GM21381 (cell line): ENCODE results near the gene ORMDL2.
"Not testable (repeated sequence)": the region's sequence is repeated elsewhere in the genome, so short reads cannot be mapped to it uniquely, and the experiment has no call there.

Experiments used
- ATAC-seq: cut with Tn5 transposase; IDR thresholded peaks from one replicate; pipeline ENCODE4 v1.9.1; 2021; ENCODE audit warnings: mild to moderate bottlenecking, moderate library complexity; ENCODE audit not compliant: unreplicated experiment

Gene ORMDL2

GRCh38 chr12:55827806-55828205 lies 10.0 kb downstream of the ORMDL2 start:
- no peak for ATAC-seq

- ATAC-seq, result no peak
These were observed 10.5 kb downstream of the ORMDL2 start for GRCh38 chr12:55828357-55828756.

DNA sequence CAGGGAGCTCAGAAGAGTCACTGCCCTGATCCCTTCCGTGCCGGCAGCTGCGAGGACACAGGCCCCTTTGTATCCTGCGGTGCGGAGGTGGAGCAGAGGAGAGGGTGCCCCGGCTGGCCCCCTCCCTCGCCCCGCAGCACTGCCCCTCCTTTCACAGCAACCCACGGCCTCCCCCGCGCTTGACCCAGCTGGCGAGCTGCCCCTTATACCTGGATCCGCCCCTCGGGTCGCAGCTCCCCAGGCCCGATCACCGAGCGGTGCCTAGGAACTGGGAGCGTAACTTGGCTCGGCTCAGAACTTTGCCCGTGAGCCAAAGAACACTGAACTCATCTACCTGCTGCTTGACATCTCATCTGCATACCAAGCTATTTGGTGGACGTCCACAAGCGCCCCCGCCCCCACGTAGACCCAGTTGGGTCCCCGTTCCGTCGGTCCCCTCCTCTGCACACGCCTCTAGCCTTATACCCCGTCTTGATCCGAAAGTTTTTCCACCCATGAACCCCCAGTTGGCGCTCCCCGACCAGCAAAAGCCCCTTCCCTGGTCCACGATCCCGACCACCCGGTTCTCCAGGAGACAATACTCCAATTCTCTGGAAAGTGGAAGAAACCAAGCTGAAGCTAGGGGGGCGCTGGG lies 12.2 kb downstream of the ORMDL2 start:
- ATAC-seq, result peak; percentile 18

GRCh38 chr12:55830601-55831446 lies 13.0 kb downstream of the ORMDL2 start:
- ATAC-seq, result no peak

- ATAC-seq, result no peak
These were observed 13.6 kb downstream of the ORMDL2 start for GRCh38 chr12:55831447-55831815.

- ATAC-seq, result no peak
These were observed 15.2 kb downstream of the ORMDL2 start for GRCh38 chr12:55833056-55833455.

DNA sequence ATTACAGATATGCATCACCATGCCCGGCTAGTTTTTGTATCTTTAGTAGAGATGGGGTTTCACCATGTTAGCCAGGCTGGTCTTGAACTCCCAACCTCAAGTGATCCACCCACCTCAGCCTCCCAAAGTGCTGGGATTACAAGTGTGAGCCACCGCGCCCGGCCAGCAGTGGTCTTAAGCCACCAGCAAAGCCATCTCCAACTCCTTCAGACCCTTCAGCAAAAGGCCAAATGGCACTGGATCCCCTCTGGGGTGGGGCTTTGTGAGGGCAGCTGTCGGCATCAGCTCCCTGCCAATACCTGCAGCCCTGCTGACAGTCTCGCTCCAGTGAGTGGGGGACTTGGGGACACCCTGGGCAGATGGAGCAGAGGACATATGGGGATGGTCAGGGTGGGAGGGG lies 16.6 kb downstream of the ORMDL2 start:
- not testable (repeated sequence) for ATAC-seq

GRCh38 chr12:55838361-55838760 lies 20.5 kb downstream of the ORMDL2 start:
- no peak for ATAC-seq

GRCh38 chr12:55839345-55840140 lies 21.7 kb downstream of the ORMDL2 start:
- ATAC-seq, result no peak

GRCh38 chr12:55840581-55841351 lies 22.9 kb downstream of the ORMDL2 start:
- no peak for ATAC-seq

DNA sequence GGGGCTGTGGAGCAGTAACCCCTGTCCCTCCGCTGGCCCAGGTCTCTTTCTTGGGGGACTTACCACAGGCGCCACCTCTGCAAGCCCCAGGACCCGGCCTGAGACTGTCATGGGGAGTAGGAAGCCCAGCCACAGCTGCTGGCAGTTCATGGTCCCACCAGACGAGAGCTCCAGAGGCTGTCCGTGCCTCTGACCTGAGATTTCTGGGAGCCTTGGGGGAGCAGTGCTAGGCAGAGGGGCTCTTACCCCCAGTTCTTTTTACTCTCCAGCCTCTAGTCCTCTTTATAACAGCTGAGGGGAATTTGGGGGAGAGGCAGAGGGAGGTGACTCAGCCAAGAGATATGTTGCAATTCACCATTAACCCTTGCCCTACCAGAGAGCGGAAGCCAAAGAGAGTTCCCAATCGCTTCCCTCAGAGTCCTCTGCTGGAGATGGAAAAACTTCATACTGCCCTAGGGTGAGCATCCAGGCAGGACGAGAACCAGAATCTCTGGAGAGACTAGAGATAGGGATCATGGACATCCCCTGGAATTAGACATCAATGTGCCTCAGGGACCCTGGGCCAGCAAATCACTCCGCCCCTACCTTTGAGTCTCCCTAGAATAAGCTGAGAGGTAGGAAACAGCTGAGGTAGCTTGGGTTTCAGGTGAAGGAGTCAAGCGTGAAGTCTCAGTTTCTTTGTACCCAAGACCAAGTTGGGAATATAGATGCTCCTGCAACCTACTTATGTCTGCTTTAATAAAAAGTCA lies 25.0 kb downstream of the ORMDL2 start, which contains the start of gene MMP19:
MMP19 (minus strand) TSS at position 256 of the 749 bp plus-strand sequence; CDS start at position 150, 106 bp downstream.
- no peak for ATAC-seq

GRCh38 chr12:55843431-55843830 lies 25.6 kb downstream of the ORMDL2 start:
- no peak for ATAC-seq

GRCh38 chr12:55844961-55845360 lies 27.1 kb downstream of the ORMDL2 start:
- no peak for ATAC-seq

GRCh38 chr12:55845361-55845760 lies 27.5 kb downstream of the ORMDL2 start:
- ATAC-seq, result no peak

DNA sequence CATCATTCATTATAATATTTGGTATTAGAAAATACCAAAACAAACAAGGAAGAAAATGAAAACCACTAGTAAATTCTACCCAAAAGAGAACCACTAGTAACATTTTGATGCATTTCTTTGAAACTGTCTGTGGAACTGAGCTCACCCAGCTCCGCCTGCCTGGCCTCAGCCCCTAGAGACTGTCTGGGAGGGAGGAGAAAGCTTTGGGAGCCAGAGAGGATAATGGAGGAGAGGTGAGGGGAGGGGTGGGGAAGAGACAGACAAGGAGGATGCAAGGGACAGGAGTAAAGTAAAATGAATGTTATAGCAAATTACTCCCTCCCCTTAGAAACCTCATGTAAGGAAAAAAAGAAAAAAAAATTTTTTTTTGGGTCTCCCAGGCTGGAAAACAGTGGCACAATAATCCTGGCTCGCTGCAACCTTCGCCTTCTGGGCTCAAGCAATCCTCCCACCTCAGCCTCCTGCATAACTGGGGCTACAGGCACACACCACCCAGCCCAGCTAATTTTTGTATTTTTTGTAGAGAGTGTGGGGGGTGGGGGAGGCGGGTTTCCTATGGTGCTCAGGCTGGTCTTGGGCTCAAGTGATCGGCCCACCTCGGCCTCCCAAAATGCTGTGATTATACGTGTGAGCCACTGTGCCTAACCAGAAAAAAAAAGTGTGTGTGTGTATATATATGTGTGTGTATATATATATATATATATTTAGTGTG lies 28.1 kb downstream of the ORMDL2 start:
- no peak for ATAC-seq

- no peak for ATAC-seq
These were observed 29.2 kb downstream of the ORMDL2 start for GRCh38 chr12:55847033-55847432.

- ATAC-seq, result no peak
These were observed 29.9 kb downstream of the ORMDL2 start for GRCh38 chr12:55847603-55848291.

DNA sequence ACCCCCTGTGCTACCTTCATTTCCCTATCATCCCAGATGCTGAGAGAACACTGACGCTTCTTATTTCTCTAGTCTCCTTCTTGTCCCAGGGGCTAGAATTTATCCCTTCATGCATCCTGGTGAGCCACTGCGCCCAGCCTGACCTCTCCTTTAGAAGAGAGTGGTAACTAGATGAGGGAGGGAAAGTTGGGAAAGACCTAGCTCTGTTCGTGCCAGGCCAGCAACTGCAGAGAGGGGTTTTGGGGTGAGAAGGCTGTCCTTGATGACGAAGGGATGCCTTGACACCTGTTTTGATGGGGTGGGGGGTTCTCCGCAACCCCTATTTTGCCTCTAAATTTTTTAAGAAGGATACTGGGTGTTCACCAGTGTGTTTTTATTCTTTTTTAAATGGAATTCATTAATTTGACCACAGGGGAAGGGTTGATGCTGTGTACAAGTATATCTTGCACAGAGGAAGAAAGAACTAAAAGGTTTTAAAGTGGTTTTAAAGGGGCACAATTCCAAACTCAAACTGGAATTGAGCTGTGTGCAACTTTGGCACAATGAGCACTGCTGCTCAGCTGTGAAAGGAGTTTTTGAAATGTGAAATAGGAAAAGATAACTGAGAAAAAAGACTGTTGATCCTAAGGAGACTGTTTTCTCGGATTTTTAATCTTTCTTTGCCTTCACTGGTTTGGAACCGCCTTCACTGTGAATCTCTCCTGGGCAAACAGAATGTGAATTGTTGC lies 31.9 kb downstream of the ORMDL2 start:
- no peak for ATAC-seq
